Cardiac fibroblast (primary cell): ENCODE data around the gene CAMK2A.
A peak's percentile ranks its signal among the peaks of the same experiment; 100 is the strongest.

Experiments
- DNase-seq, 2 donors: peaks; one replicate each; pipeline versions ENCODE4 v3.0.0 to v3.0.0-alpha.2; 2010; ENCODE audit warnings: low read depth in 2 of 2
- H3K4me3 ChIP-seq, 2 donors: replicated peaks in 1 of 2; 1 replicate in 1 of 2; 2 replicates in 1 of 2; pipeline ENCODE4 v1.5.1; 2011; ENCODE audit warnings: low read depth in 2 of 2, low read length in 2 of 2, mild to moderate bottlenecking in 2 of 2, moderate library complexity in 1 of 2
- CTCF ChIP-seq: IDR thresholded peaks from one replicate; pipeline ENCODE4 v1.5.1; 2011; ENCODE audit warnings: low read depth, mild to moderate bottlenecking, low read length, inconsistent platforms

Gene CAMK2A

GRCh38 chr5:150305557-150305956 is 16.0 kb upstream of the CAMK2A start:
- no peak for TF ChIP-seq CTCF
- H3K4me3 ChIP-seq = no peak overlapping the region
- DNase-seq = no peak

- no peak for DNase-seq
- TF ChIP-seq CTCF = no peak
- no peak overlapping the region for H3K4me3 ChIP-seq
These were observed 15.5 kb upstream of the CAMK2A start for GRCh38 chr5:150305095-150305494.

DNA sequence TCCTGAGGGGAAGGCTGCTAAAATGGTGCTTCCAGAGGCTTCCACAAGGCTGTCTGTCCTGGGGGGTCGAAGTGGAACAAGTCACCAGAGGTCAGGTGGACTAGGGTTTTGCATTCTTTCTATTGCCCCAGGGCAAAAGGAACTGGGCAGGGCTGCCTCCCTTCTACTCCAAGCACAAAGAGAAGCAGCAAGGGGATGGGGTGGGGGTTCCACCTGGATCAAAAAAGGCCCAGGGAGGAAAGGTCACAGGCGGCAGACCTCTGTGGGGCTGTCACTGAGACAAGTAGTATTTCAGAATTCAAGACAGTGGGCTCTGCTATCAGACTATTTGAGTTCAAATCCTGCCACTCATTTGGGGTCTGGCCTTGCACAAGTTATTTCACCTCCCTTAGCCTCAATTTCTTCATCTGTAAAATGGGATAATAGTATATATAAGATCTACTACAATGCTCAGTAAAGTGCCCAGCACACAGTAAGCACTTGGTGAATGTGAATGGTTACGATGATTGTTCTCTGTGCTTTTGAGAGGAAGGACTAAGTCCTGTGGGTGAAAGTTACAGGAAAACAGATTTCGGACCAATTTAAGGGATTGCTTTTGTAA is 15.0 kb upstream of the CAMK2A start:
- H3K4me3 ChIP-seq = no peak overlapping the region
- TF ChIP-seq CTCF = no peak
- no peak for DNase-seq

DNA sequence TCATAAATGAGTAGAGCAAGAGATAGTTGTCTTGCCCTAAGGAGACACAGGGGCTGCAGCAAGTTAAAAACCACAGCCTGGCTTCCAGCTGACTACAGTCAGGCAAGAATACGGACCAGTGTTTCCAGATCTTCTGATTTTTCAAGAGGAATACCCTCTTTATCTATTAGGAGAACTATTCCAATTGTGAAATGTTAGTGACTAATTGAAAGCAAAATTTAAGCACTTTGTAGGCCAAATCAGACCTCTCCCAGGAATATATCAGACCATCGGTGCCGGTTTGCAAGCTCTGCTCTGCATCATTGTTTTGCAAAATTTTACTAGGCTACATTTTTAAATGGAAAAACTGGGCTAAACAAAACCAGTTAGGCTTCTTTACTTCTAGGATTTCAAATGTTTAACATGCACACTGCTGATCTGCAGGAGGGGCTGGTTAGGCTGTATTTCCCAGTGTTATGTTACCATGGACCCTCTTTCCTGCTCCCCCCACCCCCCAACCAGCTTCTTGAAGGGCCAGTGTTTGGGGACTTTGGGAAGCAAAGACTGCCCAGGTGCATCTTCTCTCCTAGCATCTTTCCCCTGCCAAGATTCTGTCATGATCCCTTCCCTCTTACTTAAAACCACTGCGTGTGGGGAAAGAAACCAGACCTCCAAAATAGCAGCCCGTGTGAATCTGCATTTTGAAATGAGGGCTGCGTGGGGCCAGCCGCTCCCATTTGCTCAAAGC is 14.2 kb upstream of the CAMK2A start:
- no peak for TF ChIP-seq CTCF
- DNase-seq = peak in 1 of 2 donors; percentile 72
- no peak overlapping the region for H3K4me3 ChIP-seq

- no peak overlapping the region for H3K4me3 ChIP-seq
- TF ChIP-seq CTCF = no peak
- peak in 1 of 2 donors; percentile 85 for DNase-seq
These were observed 13.6 kb upstream of the CAMK2A start for GRCh38 chr5:150303070-150303615.

DNA sequence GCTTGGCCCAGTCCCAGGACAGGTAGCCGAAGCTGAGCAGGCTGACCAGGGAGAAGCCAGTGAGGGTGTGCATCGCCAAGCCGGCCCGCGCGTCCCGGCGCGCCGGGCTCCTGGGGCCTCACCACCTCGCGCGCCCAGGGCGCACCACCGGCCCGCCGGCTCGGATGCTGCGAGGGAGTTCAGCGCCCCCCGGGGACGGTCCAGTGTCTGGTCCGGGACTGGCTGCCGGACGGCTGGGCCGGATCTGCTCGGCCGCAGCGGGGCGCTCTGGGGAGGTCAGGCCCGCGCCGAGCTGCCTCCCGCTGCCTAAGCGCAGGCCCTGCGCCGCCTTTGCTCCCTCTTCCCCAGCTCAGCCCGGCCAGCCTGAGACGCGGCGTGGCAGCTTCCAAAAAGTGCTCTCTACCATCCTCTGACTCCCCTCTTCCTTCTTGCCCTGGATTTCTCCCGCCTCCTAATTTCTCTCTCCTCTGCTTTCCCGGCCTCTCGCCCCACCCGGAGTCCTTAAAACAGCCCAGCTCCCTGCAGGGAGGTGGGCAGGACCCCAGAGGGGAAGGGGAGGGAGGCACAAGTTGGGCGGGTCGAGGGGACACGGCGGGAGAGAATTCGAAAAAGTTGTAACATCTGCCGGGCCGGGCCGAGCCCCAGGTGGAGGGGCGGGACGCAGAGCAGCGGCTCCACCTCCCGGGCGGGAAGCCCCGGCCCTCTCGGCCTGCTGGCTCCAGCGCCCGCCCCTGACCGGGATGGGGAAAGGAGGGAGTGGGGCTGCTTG is 12.9 kb upstream of the CAMK2A start, which contains the start of gene ARSI:
Gene ARSI, minus strand, starts transcription at position 605 of the 769 bp plus-strand sequence. Its CDS starts 532 bp downstream, at position 73.
- peak; percentile 19 to 34 for DNase-seq
- no peak for TF ChIP-seq CTCF
- H3K4me3 ChIP-seq = peak within 1 kb of the TSS; percentile 21 to 34
